Epidermal melanocyte (primary cell): Measurements from ENCODE around the gene EFNA1.

Experiments used
- DNase-seq: peaks from one replicate; pipeline ENCODE4 v3.0.0; 2011; ENCODE audit warnings: low spot score; ENCODE audit not compliant: insufficient read length

The EFNA1 gene

DNA sequence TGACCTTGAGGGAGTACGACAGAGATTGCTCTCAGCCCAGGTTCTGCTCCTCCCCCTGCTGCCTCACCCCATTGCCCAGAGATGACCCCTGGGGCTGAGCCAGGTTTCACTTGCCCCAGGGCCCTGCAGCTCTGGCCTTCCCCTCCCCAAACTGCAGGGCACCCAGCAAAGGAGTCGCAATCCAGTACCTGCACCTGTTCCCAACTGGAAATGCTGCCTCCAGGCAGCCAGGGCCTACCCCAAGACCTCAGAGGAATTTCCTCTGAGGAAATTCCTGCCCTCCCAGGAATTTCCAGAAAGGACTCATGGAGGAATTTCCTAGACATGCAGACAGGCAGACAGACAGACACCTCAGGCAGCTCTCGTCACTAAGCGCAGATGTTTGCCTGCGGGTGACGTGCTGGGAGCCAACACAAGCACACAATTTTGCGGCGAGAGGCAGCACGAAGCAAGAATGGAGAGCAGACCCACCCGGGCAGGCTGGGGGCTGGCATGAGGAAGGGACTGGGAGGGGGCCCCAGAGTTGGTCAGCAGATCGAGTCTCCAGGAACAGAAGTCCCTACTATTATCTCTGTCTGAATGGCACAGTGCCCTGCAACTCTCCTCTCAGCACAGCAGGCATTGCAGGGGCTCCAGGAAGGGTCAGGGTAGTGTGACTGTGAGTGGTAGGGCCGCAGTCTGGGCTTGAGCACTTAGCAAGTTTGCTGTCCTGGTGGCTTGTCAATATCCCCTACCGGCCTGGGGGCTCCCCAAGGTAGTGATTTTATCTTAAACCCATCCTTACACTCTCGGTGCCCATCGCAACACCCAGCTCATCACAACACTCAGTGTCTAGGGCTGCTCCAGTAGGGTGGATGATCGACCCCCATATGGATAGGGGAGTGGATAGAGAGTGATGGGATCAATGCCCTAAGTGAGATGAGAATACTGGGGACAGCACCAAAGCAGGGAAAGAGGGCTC is 2.9 kb upstream of the EFNA1 start:
- no peak for DNase-seq

DNA sequence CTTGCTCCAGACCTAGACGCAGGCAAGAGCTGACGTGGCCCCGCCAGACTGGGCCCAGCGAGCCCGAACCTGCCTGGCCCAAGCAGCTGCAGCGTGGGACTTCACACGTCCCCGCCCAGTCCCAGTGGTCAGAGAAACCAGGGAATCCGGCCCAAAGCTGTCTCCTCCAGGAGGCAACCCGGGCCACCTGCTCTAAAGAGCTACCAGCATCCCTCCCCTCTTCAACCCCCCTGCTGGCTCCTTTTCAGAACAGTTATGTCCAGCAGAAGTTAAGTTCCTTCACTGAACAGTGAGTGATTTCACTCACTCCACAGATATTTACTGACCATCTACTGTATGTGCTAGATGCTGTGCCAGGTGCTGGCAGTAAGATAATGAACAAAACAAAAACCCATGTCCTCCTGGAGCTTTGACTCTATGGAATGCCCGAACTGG is 2.1 kb upstream of the EFNA1 start:
- DNase-seq, result no peak

DNA sequence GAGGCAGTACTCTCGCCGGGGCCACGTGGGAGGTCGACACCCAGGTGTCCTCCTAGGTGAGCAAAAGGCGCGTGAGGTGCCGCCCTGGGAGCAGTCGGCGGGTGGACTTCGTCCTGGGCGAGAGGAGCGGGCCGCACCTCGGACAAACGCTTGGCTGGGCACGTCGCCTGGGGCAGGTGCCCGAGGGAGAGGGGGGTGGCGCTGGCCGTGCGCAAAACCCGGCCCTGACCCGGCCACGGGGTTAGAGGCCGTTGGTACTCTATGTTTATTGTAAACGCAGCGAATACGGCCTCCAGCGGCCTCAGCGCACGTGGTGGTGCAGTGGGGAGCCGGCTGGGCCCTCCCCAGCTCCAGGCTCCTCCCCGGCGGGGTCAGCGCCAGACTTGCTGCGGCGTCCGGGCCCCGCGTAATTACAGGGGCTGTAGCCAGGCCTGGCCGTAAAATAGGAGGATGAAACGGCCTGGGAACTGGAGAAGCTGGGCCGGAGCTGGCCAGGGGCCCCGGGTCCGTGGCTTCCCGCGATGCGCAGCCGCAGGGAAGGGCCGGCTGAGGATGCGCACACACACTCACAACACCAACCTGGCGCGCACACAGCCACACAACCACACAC is 1.6 kb upstream of the EFNA1 start:
- no peak for DNase-seq

GRCh38 chr1:155126556-155127104 is 1.0 kb upstream of the EFNA1 start:
- no peak for DNase-seq

DNA sequence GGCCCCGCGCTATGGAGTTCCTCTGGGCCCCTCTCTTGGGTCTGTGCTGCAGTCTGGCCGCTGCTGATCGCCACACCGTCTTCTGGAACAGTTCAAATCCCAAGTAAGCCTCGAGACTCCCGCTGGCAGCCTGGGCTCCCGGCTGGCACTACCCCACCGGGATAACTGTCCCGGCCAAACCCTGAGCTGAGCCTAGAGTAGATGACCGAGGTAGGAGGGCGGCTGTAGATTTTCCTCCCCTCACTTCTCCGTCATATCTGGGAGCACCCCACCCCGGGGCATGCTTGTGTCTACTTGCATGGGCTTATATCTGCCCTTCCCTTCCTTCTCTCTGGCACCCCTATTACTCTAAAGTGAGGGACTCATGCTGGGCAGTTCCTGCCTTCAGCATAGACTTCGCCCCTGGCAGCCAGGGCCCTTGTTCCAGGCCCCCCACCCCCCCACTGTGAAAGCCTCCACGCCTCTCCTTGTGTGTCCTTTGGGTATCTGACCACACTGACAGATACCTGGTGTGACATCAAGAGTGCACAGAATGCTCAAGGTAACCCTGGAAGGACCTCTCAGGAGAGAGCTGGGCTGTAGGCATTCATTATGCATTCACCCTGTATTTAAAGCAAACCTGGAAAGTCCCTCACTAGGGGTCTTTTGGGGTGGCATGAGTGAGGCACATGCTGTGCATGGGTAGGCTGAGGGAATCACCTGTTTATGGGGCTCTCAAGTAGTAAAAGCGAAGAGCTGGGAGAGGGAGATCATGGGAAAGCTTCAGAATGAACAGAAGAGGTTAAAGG is 485 bp downstream of the EFNA1 start:
- DNase-seq, result no peak

GRCh38 chr1:155128755-155129473 is 1.2 kb downstream of the EFNA1 start:
- no peak for DNase-seq

DNA sequence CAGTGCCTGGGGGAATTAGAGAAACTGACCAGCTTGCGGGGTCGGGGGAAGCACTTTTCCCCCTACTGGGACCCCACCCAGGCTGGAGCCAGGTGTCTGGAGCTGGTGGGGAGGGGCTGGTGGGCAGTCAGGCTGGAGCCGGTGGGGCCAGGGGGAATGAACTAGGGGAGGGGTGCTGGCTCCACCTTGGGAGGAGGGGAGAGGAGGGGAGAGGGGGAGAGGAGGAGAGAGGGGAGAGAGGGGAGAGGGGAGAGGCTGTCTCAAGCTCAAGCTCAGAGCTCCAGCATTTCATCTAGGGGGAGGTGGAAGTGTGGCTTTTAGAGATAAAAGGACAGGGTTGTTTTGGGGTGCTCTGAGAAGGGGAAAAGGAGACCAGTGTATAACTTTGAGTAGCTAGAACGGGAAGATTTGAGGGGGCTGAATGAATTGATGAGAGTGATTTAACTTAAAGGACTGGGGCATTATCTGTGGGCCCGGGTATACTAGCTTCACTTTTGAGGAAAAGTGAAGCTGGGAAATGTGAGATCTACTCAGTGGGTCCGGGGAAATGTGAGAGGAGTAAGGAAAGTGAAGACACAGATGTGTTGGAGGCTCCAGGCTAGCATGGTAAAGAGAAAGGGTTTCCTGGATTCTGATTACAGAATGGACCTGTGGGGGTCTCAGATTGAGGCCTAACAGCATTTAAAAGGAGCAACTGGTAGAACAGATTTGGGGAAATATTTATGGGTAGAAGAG is 2.8 kb downstream of the EFNA1 start:
- DNase-seq, result no peak

DNA sequence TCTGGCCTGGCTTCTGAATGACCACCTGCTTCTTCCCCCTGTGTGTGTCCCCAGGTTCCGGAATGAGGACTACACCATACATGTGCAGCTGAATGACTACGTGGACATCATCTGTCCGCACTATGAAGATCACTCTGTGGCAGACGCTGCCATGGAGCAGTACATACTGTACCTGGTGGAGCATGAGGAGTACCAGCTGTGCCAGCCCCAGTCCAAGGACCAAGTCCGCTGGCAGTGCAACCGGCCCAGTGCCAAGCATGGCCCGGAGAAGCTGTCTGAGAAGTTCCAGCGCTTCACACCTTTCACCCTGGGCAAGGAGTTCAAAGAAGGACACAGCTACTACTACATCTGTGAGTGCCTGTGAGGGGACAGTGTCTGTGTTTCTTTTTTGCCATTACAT is 3.6 kb downstream of the EFNA1 start:
- DNase-seq, result no peak

DNA sequence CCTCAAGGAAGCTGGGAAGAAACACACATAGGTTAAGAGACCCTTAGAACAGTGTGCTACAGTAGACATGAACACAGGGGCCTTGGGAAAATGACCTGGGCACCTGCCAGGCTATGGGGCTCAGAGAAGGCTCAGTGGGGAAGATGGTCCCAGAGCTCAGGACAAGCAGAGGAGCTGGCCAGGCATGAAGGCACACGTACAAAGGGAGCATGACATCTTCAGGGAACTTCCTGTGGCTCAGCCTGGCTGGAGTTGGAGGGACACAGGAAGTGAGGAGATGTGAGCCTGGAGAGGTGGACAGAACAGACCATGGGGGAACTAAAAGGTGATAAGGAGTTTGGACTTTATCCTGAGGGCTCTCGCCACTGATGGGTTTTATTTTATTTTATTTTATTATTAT is 4.2 kb downstream of the EFNA1 start:
- no peak for DNase-seq

DNA sequence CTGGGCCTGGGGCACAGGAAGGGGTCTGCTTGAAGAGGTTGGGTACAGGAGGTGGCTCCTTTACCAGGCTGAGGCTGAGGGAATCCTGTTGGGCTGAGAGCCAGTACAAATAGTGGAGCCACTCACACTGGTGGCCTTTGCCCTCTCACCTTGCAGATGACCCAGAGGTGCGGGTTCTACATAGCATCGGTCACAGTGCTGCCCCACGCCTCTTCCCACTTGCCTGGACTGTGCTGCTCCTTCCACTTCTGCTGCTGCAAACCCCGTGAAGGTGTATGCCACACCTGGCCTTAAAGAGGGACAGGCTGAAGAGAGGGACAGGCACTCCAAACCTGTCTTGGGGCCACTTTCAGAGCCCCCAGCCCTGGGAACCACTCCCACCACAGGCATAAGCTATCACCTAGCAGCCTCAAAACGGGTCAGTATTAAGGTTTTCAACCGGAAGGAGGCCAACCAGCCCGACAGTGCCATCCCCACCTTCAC is 6.2 kb downstream of the EFNA1 start:
- DNase-seq, result no peak

GRCh38 chr1:155134322-155134721 is 6.6 kb downstream of the EFNA1 start:
- DNase-seq, result no peak

DNA sequence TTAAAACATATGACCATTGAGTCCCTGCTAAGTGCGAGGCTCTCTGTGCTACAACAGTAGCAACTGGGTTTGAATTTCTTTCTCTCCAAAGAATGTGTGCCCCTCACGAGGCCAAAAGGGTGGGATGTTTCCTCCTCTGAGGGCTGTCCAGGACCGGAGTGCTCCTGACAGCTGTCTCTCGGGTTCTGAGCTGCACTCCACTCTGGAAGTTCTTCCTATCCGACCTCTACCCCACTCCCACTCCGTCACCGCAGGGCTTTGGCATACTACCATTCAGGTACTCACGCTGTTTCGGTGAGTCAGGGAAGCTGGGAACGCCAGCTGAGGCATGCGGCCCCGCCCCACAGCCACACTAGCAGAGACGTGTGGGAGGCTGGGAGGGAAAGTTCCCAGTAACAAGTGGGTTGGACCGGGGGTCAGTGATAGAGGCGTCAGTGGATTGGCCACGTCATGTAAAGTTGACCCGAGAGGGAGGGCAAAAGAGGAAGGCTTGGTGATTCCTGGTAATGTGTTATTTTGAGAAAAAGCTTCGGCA is 7.3 kb downstream of the EFNA1 start:
- peak; percentile 58 for DNase-seq

- DNase-seq, result peak; percentile 90
Measured at GRCh38 chr1:155135415-155136028, 7.8 kb downstream of the EFNA1 start, which contains the start of gene SLC50A1. Gene SLC50A1, plus strand, starts transcription at chr1:155135852. Its CDS starts 60 bp downstream, at chr1:155135912.

- DNase-seq, result no peak
Measured at GRCh38 chr1:155136748-155137147, 9.1 kb downstream of the EFNA1 start.

GRCh38 chr1:155137154-155137949 is 9.7 kb downstream of the EFNA1 start:
- no peak for DNase-seq

DNA sequence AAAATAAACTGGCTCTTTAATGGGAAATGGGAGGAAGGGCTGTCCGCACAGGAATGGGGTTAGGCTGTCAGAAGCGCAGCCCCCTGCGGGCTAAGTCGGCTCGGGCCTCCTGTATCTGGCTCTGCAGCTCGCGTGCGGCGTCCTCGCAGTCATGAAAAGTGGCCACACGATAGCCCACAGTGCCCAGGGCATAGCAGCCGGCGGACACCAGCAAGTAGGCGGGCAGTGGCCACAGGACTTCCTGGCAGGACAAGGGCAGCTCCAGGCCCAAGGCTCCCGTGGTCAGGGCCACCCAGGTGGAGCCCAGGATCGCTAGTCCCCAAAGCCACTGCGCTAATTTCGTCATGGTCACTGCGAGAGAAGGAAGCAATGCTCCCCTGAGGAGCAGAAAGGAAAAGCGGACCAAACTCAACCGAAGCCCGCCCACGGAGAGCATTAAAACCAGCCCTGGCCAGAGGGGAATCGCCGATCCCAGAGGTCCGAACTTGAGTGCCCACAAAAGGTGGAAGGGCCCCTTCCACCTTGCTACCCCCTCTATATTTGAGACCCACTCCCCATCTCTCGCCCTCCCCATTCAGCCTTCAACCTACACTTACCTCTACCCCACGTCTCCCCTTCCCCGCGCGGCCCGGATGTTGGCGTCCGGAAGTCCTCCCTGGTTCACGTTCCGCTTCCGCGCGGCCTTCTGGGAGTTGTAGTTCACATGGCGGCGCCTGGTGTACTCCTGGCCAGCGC is 12.4 kb downstream of the EFNA1 start, which contains the start of gene DPM3:
Gene DPM3 (minus strand): TSS at position 637 of the 735 bp plus-strand sequence. CDS start 291 bp downstream, at position 346.
- peak; percentile 90 for DNase-seq

- DNase-seq, result no peak
Measured at GRCh38 chr1:155140630-155140953, 12.9 kb downstream of the EFNA1 start.

DNA sequence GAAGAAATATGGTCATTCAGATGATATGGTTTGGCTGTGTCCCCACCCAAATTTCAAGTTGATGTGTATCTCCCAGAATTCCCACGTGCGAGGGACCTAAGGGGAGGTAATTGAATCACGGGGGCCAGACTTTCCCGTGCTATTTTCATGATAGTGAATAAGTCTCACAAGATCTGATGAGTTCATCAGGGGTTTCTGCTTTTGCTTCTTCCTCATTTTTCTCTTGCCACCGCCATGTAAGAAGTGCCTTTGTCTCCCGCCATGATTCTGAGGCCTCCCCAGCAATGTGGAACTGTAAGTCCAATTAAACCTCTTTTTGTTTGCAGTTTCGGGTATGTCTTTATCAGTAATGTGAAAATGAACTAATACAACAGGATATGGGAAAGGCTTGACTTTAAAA is 14.1 kb downstream of the EFNA1 start:
- no peak for DNase-seq
